GM19324 (cell line): ENCODE data around the gene VWA2.

ENCODE experiments used
- ATAC-seq: cut with Tn5 transposase; IDR thresholded peaks from one replicate; pipeline ENCODE4 v1.9.1; 2021; ENCODE audit warnings: mild to moderate bottlenecking, moderate library complexity; ENCODE audit not compliant: unreplicated experiment, low FRiP score

VWA2 gene

DNA sequence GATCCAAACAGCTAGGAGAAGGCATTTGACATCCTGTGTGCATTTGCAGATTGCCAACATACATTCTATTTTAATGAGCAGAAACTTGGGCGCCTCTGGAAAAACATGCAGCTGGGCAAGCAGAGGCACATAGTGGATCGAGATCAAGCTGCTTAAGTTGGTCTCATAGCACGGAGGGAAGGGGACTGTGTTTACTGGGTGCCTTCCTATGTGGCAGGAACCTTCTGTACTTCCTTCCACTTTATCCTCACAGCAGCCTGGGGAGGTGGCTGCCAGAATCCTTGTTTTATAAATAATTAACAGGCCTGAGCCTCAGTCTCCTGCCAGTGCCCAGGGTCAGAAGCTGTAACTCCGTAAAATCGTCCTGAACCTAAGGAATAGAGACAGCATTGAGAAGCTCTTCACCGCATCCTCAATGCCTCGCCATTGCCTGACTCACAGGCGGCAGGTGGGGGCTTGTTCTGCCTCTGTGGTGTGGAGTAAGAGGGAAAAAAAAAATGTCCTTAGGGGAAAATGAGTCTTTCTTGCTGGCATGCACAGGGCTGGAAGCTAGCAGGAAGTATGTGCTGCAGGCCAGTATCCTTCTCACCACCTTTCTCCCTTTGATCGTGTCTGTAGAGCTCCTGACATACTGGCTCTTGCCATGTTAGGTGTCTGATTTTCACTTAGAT is 6.2 kb downstream of the VWA2 start:
- no peak for ATAC-seq

DNA sequence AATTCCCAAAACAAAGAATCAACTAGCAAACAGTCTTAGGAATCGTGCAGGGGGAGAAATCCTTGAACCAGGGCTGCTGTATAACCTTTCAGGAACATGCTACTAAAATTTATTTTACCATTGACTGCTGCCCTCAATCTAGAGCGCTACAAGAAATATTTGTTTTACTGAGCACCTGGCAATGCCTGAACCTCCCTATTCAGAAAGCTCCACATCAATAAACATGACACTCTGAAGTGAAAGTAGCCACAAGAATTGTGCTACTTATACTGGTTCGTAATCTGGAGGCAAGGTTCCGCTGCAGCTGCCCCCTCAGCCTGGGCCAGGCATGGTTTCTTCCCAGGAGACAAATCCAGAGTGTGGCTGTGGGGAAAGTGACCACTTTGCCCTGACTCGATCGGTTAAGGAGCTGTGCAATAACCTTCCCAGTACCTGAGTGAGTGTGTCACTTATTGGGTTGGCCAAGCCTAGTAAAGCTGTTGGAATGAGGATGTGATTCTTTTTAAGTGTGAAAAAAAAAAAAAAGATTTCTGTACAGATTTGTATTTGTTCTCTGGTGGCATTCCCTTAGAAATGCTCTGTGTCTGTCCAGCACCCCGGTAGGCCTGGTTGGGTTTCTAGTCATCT is 7.7 kb downstream of the VWA2 start:
- ATAC-seq = no peak

DNA sequence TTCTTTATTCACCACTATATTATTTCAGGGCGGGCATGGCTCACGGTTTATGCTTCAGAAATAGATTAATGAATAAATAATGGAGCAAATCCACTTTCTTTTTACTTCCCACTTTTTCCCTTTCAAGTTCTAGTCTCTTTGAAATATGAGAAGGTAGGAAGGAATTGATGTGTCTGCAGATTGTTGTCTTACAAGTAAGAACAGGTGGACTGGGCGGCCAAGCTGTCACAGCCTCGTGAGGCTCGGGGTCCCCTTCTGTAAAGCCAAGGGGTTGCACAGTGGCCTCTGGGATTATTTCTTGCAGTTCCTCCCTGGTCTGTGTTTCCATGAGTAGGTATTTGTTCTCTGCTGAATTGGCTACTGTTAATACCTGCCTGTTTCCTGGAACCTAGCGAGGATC is 11.2 kb downstream of the VWA2 start:
- ATAC-seq = no peak

DNA sequence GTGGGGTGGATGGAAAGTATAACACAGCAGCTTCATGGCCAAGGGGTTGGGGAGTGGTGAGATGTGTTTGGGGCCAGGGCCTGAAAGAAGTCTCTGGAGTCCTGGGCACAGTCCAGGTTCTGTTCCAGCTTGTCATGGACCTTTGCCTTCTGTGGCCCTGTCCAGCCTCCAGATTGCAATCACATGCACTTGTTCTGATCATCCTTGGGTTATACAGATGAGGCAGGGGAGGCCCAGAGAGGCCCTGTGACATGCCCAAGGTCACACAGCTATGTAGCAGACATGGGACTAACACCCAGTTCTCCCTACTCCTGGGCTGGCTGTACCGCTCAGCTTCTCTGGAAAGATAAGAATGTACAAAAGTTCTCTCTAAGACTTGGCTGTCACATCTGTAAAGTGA is 11.7 kb downstream of the VWA2 start:
- ATAC-seq = no peak

DNA sequence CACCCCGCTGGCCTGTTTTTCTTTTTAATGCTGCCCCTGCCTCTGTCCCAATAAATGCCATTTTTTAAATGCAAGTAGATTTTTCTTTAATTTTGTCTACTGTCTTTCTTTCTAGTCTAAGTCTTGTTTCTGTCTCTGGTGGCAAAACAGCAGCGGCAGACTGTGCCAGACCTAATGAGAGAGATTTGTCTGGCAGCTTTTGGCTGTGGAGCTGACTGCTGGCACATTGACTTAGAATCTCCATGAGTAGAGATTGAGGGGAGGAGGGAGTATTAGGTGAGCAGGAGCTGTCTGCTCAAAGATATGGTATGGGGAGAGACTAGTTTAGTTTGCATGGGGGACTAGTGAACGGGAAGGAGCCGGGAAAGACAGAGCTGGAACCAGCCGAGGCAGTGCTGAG is 13.0 kb downstream of the VWA2 start:
- no peak for ATAC-seq

DNA sequence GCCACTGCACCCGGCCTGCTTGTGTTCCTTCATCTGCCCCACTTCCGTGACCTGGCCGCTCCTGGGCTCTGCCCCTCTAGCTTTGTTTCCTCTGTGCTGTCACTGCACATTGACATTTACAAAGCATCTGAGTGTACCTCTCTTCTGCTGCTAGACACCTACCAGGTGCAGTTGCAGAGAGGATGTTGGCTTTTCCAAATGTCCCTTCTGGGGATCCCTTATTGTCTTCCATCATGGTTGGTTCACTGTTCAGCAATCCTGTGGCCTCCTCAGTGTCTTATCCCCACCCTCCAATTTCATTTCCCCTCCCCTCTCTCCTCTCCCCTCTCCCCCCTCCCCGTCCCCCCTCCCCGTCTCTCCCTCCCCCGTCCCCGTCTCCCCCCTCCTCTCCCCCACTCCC is 13.8 kb downstream of the VWA2 start:
- no peak for ATAC-seq

DNA sequence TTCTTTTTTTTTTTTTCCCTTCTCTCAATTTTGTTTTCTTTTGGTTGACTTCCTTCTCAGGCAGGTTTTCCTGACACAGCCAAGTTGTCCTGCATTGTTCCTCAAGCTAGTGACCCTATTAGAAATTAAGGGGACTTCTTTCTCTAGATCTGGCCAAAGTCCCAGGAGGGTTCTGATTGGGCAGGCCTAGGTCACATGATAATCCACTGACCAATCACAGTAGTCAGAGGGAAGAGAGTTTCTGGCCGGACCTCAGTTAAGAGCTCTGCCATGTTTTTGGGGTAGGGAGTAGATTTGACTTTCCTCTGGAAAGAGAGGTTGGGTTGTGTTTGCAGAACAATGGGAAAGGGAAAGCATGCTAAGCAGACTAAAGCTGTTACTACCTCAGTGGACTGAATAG is 16.2 kb downstream of the VWA2 start:
- ATAC-seq = no peak

- no peak for ATAC-seq
Measured at GRCh38 chr10:114256008-114256765, 17.1 kb downstream of the VWA2 start.

DNA sequence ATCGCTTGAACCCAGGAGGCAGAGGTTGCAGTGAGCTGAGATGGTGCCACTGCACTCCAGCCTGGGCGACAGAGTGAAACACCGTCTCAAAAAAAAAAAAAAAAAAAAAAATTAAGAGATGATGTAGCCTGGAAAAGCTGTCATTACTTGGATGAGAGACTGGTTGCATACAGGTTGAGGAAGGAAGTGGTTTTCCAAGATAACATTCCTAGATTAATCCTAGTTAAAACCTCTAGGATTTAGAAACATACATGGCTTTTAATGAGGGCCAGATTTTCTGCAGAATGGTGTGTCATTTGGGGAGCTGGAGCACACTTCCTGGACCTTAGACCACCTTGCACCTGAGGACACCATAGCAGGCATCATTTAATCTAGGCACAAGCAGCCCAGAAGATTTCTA is 17.8 kb downstream of the VWA2 start:
- no peak for ATAC-seq

- no peak for ATAC-seq
Measured at GRCh38 chr10:114257498-114257897, 18.4 kb downstream of the VWA2 start.

DNA sequence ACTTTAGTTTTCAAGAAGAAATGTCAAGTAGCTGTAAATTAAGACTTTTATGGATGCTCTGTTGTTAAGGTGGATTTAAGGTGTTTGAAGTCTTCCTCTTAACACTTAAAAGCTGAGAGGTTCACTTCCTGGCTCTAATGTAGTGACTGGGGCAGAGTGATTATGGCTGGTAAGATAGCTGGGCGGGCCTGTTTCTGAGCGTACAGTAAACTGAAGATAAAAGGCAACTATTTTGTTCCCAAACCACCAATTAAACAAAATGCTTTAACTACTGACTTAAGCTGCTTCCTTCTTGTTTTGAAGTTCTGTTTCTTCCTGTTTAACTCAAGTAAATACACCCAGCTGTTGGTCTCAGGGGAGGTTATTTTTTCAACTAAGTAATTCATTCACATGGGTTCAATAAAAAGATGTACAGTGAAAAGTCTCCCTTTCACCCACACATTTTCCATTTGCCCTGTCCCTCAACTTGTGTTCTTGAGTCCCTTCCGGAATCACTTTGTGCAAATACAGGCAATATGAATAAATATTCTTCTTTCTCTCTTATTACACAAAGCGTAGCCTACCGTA is 19.3 kb downstream of the VWA2 start:
- no peak for ATAC-seq

DNA sequence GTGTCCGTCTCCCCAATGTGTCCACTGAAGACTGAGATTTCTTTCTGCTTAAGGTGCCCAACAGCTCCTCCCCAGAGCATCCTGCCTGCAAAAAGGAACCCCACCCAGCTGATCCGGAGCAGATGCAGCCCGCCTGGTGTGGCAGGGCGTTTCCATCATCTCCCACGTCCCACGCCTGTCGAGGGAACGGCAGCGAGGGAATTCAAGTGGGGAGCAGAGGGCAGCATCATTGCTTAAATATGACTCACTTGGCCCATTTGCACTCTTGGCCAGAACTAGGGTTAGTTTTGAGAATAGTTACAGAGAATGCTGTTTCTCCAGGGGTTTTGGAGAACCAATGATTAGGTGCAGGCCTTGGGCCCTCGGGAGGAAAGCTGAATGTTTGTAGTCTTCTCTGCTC is 20.8 kb downstream of the VWA2 start:
- ATAC-seq = no peak

- no peak for ATAC-seq
Measured at GRCh38 chr10:114260366-114260765, 21.3 kb downstream of the VWA2 start.

DNA sequence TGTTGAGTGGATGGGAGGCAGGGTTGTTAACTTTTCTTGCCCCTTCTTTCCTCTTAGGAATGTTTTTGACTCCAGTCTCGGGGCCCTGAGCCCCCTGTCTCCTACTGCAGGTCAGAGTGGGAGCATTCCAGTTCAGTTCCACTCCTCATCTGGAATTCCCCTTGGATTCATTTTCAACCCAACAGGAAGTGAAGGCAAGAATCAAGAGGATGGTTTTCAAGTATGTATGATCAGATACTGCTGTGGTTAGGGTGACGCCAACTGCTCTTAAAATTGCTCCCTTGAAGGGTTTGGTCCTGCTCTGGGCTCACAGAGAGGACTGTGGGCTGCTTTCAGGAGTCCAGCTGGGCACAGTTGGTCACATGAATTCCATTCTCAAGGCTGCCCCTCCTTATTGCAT is 22.0 kb downstream of the VWA2 start:
- no peak for ATAC-seq

DNA sequence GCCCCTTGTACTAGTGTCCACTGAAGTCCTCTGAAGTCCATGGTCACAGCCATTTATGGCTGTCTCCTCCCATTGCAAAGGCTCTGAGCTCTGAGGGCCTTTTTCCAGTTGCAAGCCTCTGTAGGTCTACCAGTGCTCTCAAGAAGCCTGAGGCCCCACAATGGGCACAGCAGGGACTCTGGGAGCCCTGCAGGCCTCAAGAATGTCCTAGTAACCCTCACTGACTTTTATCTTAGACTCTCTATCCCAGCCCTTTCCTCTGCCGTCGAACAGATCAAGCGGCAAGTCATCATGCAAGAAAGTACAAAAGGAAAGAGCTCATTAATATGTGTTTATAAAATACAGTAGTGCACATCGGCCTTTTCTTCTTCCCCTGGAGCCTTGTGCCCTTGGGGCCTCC is 23.4 kb downstream of the VWA2 start:
- no peak for ATAC-seq

GRCh38 chr10:114265392-114266053 is 26.5 kb downstream of the VWA2 start:
- ATAC-seq = no peak

GRCh38 chr10:114266521-114266920 is 27.5 kb downstream of the VWA2 start:
- no peak for ATAC-seq

- no peak for ATAC-seq
Measured at GRCh38 chr10:114271075-114271778, 32.2 kb downstream of the VWA2 start.

DNA sequence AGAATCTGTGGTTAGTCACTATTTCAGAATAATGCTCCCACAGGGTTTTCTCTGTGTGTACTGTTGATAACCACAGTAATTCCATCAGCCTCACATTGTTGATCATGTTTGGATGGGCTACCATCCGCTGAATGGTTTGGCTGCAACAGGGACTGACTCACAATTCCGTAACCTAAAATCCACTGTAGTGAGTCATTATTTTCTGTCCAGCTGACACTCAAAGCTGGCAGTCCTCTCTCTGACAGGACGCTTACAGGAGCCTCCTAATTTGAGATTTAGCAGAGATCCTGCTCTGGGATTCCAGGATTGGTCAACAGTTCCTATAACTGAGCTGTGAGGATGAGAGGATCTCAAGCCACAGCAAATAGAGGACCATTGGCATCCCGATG is 32.7 kb downstream of the VWA2 start:
- ATAC-seq = no peak

DNA sequence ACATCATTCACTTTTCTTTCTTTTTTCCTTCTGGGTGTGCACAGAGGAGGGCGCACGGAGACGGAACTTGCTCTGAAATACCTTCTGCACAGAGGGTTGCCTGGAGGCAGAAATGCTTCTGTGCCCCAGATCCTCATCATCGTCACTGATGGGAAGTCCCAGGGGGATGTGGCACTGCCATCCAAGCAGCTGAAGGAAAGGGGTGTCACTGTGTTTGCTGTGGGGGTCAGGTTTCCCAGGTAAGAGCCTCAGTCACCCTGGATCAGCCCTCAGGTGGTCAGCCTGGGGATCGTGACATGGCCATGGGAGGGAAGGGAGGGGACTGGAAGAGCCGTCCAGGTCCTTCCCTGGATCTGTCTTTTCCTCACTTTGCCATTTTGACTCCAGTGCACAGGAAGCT is 33.6 kb downstream of the VWA2 start:
- ATAC-seq = no peak
